Measurements from ENCODE around the gene KCNMB1.

DNA sequence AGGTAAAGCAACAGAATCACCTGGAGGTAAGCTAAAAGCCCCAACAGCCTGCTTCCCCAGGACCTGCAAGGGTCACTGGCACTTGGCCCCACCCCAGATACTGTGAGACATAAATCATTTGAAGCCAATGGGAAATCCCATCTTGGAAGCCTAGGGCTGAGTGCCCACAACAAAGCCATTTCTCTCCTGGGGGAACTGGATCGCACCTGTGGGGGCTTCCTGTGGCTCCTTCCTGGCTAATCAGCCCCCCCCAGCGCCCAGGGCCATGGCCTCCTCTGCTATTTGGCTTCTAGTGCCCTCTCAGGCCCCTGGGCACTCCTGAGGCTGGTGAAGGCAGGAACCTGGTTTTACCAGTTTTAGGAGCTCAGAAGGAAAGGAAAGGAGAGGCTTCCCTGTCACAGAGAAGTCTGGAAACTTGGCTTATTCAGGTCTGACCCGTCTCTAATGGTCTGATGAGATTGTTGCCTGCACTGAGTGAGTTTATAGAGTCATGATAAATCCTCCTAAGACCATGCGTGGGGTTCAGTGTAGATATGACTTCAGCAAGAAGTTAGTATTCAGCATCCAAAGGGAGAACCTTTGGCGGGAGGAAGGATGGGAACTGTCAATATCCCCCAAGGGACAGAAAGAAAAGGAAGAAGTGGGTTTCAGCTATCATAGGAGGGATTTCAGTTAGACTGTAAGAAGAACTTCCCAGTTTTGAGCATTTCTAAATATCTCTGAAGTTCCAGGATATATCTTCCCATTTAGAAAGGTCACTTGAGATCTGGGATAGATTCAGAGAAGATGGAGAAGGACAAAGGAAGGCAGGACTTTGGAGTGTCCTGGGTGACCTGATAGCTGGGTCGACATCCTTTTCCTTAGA lies 1.2 kb downstream of the KCNMB1 start:
- TF ChIP-seq CTCF (IDR thresholded peaks at IDR 0.05) (no peak), POLR2A (IDR thresholded peaks at IDR 0.05) (no peak)
